GM12878 (cell line): ENCODE measurements around the gene PRKN. TPM values are rescaled to one million over a fixed set of nuclear protein-coding genes. Genes with fewer than 3 reads are reported as not detected.

Source experiments
- ATAC-seq: fragments of 200-7000 bp; cut with Tn5 transposase; 3 replicates; pipeline ENCODE4 v1.9.1; 2020; ENCODE audit warnings: mild to moderate bottlenecking, moderate library complexity
- BruUV-seq: library from RNA; stranded (reverse); fragments of 400-500 nt; replicated peaks from 2 replicates; lab custom pipeline; 2021; lab: Mats Ljungman, UMichigan
- CTCF ChIA-PET: fragments of 300-600 bp; sonication (Branson Sonifier 250); formaldehyde crosslinking; extraction: SDS; loops from one replicate; lab custom pipeline; 2021; ENCODE audit warnings: inconsistent platforms; lab: Yijun Ruan, JAX
- POLR2A ChIA-PET: fragments of 350-600 bp; formaldehyde crosslinking; extraction: SDS; loops from one replicate; lab custom pipeline; 2021; ENCODE audit warnings: inconsistent platforms; lab: Charles Lee
- RAD21 ChIA-PET: fragments of 300-600 bp; sonication (Branson Sonifier 250); formaldehyde crosslinking; loops from one replicate; lab custom pipeline; 2023; ENCODE audit warnings: antibody characterized with exemption; ENCODE audit not compliant: unreplicated experiment; lab: Charles Lee
- SMC1A ChIA-PET: fragments of 300-600 bp; sonication (Branson Sonifier 250); formaldehyde crosslinking; loops from one replicate; lab custom pipeline; 2023; ENCODE audit not compliant: unreplicated experiment, uncharacterized antibody; lab: Charles Lee
- DNase-seq: peaks from one replicate; pipeline ENCODE4 v3.0.0-alpha.2; 2011; ENCODE audit warnings: low read depth, low spot score
- FAIRE-seq: peaks from 3 replicates; lab custom pipeline; 2011; peaks lifted over from hg19 to GRCh38; lab: Jason Lieb, UNC
- H2AFZ ChIP-seq: 2 replicates; pipeline ENCODE4 v1.6.0; 2011; ENCODE audit warnings: low read depth, low read length, control low read depth; ENCODE audit not compliant: control insufficient read depth
- H3K27ac ChIP-seq: 2 replicates; pipeline ENCODE4 v1.5.1; 2011; ENCODE audit warnings: control low read depth; ENCODE audit not compliant: control insufficient read depth, insufficient read depth
- H3K27me3 ChIP-seq, 2 experiments: replicated peaks in 1 of 2; 2 replicates each; pipeline versions ENCODE4 v1.6.0 to v1.6.1; 2011; ENCODE audit warnings: low read length in 1 of 2; ENCODE audit not compliant: control insufficient read depth in 2 of 2, insufficient read depth in 2 of 2
- H3K36me3 ChIP-seq, 2 experiments: 2 replicates each; pipeline ENCODE4 v1.5.1; 2011; ENCODE audit warnings: low read length in 1 of 2; ENCODE audit not compliant: control insufficient read depth in 2 of 2, insufficient read depth in 2 of 2
- H3K4me1 ChIP-seq: 2 replicates; pipeline ENCODE4 v1.6.1; 2011; ENCODE audit warnings: mild to moderate bottlenecking, low read length, moderate library complexity, mixed read lengths; ENCODE audit not compliant: control insufficient read depth, insufficient read depth
- H3K4me2 ChIP-seq: 2 replicates; pipeline ENCODE4 v1.6.0; 2011; ENCODE audit warnings: control low read depth; ENCODE audit not compliant: control insufficient read depth, insufficient read depth
- H3K4me3 ChIP-seq: fragments of 200-600 bp; sonication (generic); 2 replicates; pipeline ENCODE4 v1.5.1; 2016
- H3K79me2 ChIP-seq: 2 replicates; pipeline ENCODE4 v1.6.0; 2011; ENCODE audit warnings: low read length; ENCODE audit not compliant: control insufficient read depth, insufficient read depth
- H3K9ac ChIP-seq: 2 replicates; pipeline ENCODE4 v1.8.0; 2011; ENCODE audit warnings: low read length, control low read depth, mixed read lengths; ENCODE audit not compliant: control insufficient read depth, insufficient read depth
- H3K9me3 ChIP-seq: replicated peaks from 3 replicates; pipeline ENCODE4 v1.5.1; 2011; ENCODE audit warnings: mild to moderate bottlenecking, low read length; ENCODE audit not compliant: control insufficient read depth, insufficient read depth
- H4K20me1 ChIP-seq: 2 replicates; pipeline ENCODE4 v1.6.0; 2011; ENCODE audit not compliant: control insufficient read depth, insufficient read depth
- DPF2 ChIP-seq: fragments of 450-650 bp; IDR thresholded peaks from 2 replicates; pipeline ENCODE4 v1.6.1; 2017; ENCODE audit warnings: mild to moderate bottlenecking
- ELK1 ChIP-seq: IDR thresholded peaks from 2 replicates; pipeline ENCODE4 v1.6.1; 2012; ENCODE audit warnings: low read depth, low read length, improper control_type of control experiment
- EZH2 ChIP-seq: IDR thresholded peaks from 2 replicates; pipeline ENCODE4 v1.6.1; 2012; ENCODE audit warnings: low read depth, mild to moderate bottlenecking, control low read depth, inconsistent platforms, low read length, borderline replicate concordance; ENCODE audit not compliant: control insufficient read depth
- GABPA ChIP-seq: IDR thresholded peaks from 2 replicates; pipeline ENCODE4 v1.6.1; 2014; ENCODE audit warnings: antibody characterized with exemption, low read depth, mild to moderate bottlenecking, inconsistent platforms
- YY1 ChIP-seq: IDR thresholded peaks from 2 replicates; pipeline ENCODE4 v1.6.1; 2011; ENCODE audit warnings: low read depth, mild to moderate bottlenecking, low read length
- ZNF592 ChIP-seq: fragments of 450-650 bp; IDR thresholded peaks from 2 replicates; pipeline ENCODE4 v1.6.1; 2017; ENCODE audit warnings: mild to moderate bottlenecking, moderate library complexity
- WGBS: methylation state at CpG from one replicate; pipeline ENCODE4 v1.1.6; 2016; ENCODE audit warnings: low lambda C conversion rate; ENCODE audit not compliant: insufficient replicate concordance, insufficient coverage; ENCODE audit errors: missing lambda C conversion rate; 5-methylcytosine and 5-hydroxymethylcytosine counted together
- in situ Hi-C: fragments of 300-500 bp; cut with MboI; formaldehyde crosslinking; loops from 9 replicates; pipeline ENCODE4 v1.14.3; 2018; ENCODE audit warnings: mixed read lengths
- intact Hi-C: fragments of 100-400 bp; cut with micrococcal nuclease; formaldehyde crosslinking; loops from one replicate; pipeline ENCODE4 v1.14.2; 2022; ENCODE audit not compliant: unreplicated experiment
- polyA plus RNA-seq, 11 experiments: library from polyadenylated mRNA; depleted of rRNA in 4 of 11; unstranded in 6 of 11; stranded (reverse) in 5 of 11; fragments of >200 nt; fragmentation: Nextera tagmentation in 4 of 11; fragmentation: Illumina TruSeq in 1 of 11; extraction: Ambion mirVana in 4 of 11; extraction: Trizol in 1 of 11; gene quantifications; 1 replicate in 1 of 11; 2 replicates in 10 of 11; pipeline versions ENCODE4 v1.2.1 to v1.2.3, GENCODE V29; 2011 to 2016; ENCODE audit warnings: inconsistent platforms in 2 of 11, missing spikeins in 2 of 11, low read depth in 1 of 11
- total RNA-seq, 4 experiments: library from RNA; depleted of rRNA in 3 of 4; stranded (reverse); fragments of >200 nt in 3 of 4; fragmentation: Illumina TruSeq in 1 of 4; extraction: Trizol in 1 of 4; gene quantifications; 2 replicates each; pipeline versions ENCODE4 v1.2.1 to v1.2.3, GENCODE V29; 2013 to 2021

Gene PRKN
- total and polyA plus RNA-seq, 10 of the 15 experiments (the other 5 are each of a cell fraction or from before 2014, with no cell fraction given): 0.06 to 0.09 TPM; not detected in 8

GRCh38 chr6:162200945-162201690 is 526.4 kb downstream of the PRKN start:
- ChIA-PET POLR2A (interaction anchor here (0.6 kb wide), 2 partner anchors 15 to 41 kb away, joined by 3 to 6 read pairs; no protein-coding TSS in a partner anchor), RAD21 (no interaction called here), CTCF (no interaction called here), SMC1A (no interaction called here)
- FAIRE-seq (no peak), ATAC-seq (no peak), DNase-seq (no peak)
- Histone ChIP-seq H3K36me3 (no peaks in the 10 kb centered on the region), H3K4me2 (no peak overlapping the region), H4K20me1 (no peaks in the 10 kb centered on the region), H3K4me1 (no peaks in the 10 kb centered on the region), H3K27ac (no peak overlapping the region), H3K79me2 (no peaks in the 10 kb centered on the region), H2AFZ (no peak overlapping the region), H3K27me3 (no peaks in the 10 kb centered on the region), H3K4me3 (no peak overlapping the region), H3K9ac (no peak overlapping the region), H3K9me3 (no peaks in the 10 kb centered on the region)
- no TSS peak for BruUV-seq
- in situ Hi-C loops: no loop called here
- WGBS: 23% methylated on average over 9 of the region's 9 CpGs
- TF ChIP-seq EZH2: no peak
- TF ChIP-seq YY1: no peak
- no peak for TF ChIP-seq ELK1
- TF ChIP-seq ZNF592: no peak
- TF ChIP-seq GABPA: no peak
- no peak for TF ChIP-seq DPF2
- intact Hi-C loops: no loop called here
